ENCODE results near the gene MRPS11. TPM values are rescaled to one million over a fixed set of nuclear protein-coding genes. Genes with fewer than 3 reads are reported as not detected.
"Not testable (repeated sequence)": the region's sequence is repeated elsewhere in the genome, so short reads cannot be mapped to it uniquely, and the experiment has no call there.

Gene MRPS11
- polyA plus RNA-seq, 1 donor = 47.2 TPM

GRCh38 chr15:88489321-88489720 lies 21.8 kb downstream of the MRPS11 start:
- DNase-seq = no peak

- DNase-seq = no peak
These were observed 22.5 kb downstream of the MRPS11 start for GRCh38 chr15:88490036-88490435.

GRCh38 chr15:88491158-88491557 lies 23.6 kb downstream of the MRPS11 start:
- DNase-seq = no peak

- no peak for DNase-seq
These were observed 26.3 kb downstream of the MRPS11 start for GRCh38 chr15:88493844-88494243.

- peak; percentile 19 for DNase-seq
These were observed 29.7 kb downstream of the MRPS11 start for GRCh38 chr15:88497109-88497765.

GRCh38 chr15:88498996-88499395 lies 31.5 kb downstream of the MRPS11 start:
- no peak for DNase-seq

- DNase-seq = no peak
These were observed 36.9 kb downstream of the MRPS11 start for GRCh38 chr15:88504445-88504844.

- DNase-seq = no peak
These were observed 38.2 kb downstream of the MRPS11 start for GRCh38 chr15:88505721-88506120.

- no peak for DNase-seq
These were observed 39.1 kb downstream of the MRPS11 start for GRCh38 chr15:88506628-88507027.

GRCh38 chr15:88509321-88509720 lies 41.8 kb downstream of the MRPS11 start:
- DNase-seq = no peak

GRCh38 chr15:88509964-88510363 lies 42.5 kb downstream of the MRPS11 start:
- DNase-seq = no peak

- no peak for DNase-seq
These were observed 43.7 kb downstream of the MRPS11 start for GRCh38 chr15:88511161-88511560.

GRCh38 chr15:88512078-88512477 lies 44.6 kb downstream of the MRPS11 start:
- DNase-seq = no peak

GRCh38 chr15:88512601-88513000 lies 45.1 kb downstream of the MRPS11 start:
- DNase-seq = no peak

- no peak for DNase-seq
These were observed 45.7 kb downstream of the MRPS11 start for GRCh38 chr15:88513195-88513594.

- DNase-seq = no peak
These were observed 51.4 kb downstream of the MRPS11 start for GRCh38 chr15:88518903-88519302.

- not testable (repeated sequence) for DNase-seq
These were observed 56.6 kb downstream of the MRPS11 start for GRCh38 chr15:88524094-88524493.

GRCh38 chr15:88525418-88525817 lies 57.9 kb downstream of the MRPS11 start:
- no peak for DNase-seq

- DNase-seq = no peak
These were observed 58.9 kb downstream of the MRPS11 start for GRCh38 chr15:88526247-88526879.

GRCh38 chr15:88529021-88529630 lies 61.6 kb downstream of the MRPS11 start:
- no peak for DNase-seq
